Measurements from ENCODE around the gene TFEB.

TFEB gene

GRCh38 chr6:41640426-41640825, 95.0 kb downstream of the TFEB start:
- no peak for TF ChIP-seq CTCF (IDR thresholded peaks at IDR 0.05; ENCODE audit: low read depth, low read length)
- Histone ChIP-seq H3K36me3 (peaks cover 27% of the 10 kb centered on the region), H3K4me3 (ENCODE audit: low read depth, low read length) (no peak overlapping the region), H3K27ac (0 out of 2 replicates have a peak overlapping the region, but pooled peaks have one; percentile 22), H3K27me3 (ENCODE audit: insufficient read depth, low read depth, severe bottlenecking) (no peaks in the 10 kb centered on the region), H3K9me3 (ENCODE audit: severe bottlenecking) (no peaks in the 10 kb centered on the region)
- no peak for DNase-seq

DNA sequence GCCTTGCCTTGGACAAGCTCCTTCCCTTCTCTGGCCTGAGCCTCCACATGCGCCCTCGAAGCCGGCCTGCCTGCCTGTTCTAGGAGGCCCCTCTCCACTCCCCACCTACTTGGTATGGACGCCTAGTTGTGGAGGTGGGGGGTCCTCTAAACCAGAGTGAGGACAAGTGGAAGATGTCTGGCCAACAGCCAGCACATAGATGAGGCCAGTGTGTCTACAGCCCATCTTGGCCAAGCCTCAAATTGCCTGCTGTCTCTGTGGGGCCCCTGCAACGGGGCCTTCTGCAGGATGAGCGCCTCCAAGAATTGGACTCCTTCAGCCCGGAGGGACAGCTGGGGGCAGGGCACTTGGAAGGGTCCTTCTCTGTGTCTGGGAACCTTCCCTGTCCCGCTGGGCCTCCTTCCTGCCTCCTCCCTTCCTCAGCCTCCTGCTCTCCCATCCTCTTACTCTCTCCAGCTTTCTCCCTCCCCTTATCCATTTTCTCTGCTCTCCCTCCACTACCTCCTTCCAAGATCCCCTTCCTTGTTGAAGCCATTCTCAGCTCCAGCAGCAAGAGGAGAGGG, 95.5 kb downstream of the TFEB start:
- no peak for TF ChIP-seq CTCF (IDR thresholded peaks at IDR 0.05; ENCODE audit: low read depth, low read length)
- no peak overlapping the region for H3K4me3 ChIP-seq (ENCODE audit: low read depth, low read length)
- H3K9me3 ChIP-seq (ENCODE audit: severe bottlenecking): no peaks in the 10 kb centered on the region
- no peaks in the 10 kb centered on the region for H3K27me3 ChIP-seq (ENCODE audit: insufficient read depth, low read depth, severe bottlenecking)
- DNase-seq: no peak
- peak overlapping the region; percentile 22; the same call in 1 of the 2 replicates for H3K27ac ChIP-seq
- peaks cover 27% of the 10 kb centered on the region for H3K36me3 ChIP-seq

GRCh38 chr6:41638935-41639808, 96.2 kb downstream of the TFEB start:
- peaks cover 27% of the 10 kb centered on the region for H3K36me3 ChIP-seq
- peak; percentile 61 for DNase-seq
- H3K9me3 ChIP-seq (ENCODE audit: severe bottlenecking): no peaks in the 10 kb centered on the region
- no peak for TF ChIP-seq CTCF (IDR thresholded peaks at IDR 0.05; ENCODE audit: low read depth, low read length)
- H3K27ac ChIP-seq: peak overlapping the region; percentile 74
- H3K4me3 ChIP-seq (ENCODE audit: low read depth, low read length): peak overlapping the region; percentile 53
- H3K27me3 ChIP-seq (ENCODE audit: insufficient read depth, low read depth, severe bottlenecking): no peaks in the 10 kb centered on the region

GRCh38 chr6:41638002-41638934, 97.1 kb downstream of the TFEB start, which contains the start of gene MDFI:
Gene MDFI (plus strand): TSS chr6:41638468. CDS start chr6:41638750, 282 bp downstream.
- H3K4me3 ChIP-seq (ENCODE audit: low read depth, low read length): peak within 1 kb of the TSS; percentile 53
- no peaks in the 10 kb centered on the region for H3K27me3 ChIP-seq (ENCODE audit: insufficient read depth, low read depth, severe bottlenecking)
- no peaks in the 10 kb centered on the region for H3K9me3 ChIP-seq (ENCODE audit: severe bottlenecking)
- TF ChIP-seq CTCF (IDR thresholded peaks at IDR 0.05; ENCODE audit: low read depth, low read length): no peak
- DNase-seq: peak; percentile 89
- H3K36me3 ChIP-seq: peaks cover 27% of the 10 kb centered on the region
- H3K27ac ChIP-seq: peak within 1 kb of the TSS; percentile 74

- H3K9me3 ChIP-seq (ENCODE audit: severe bottlenecking): no peaks in the 10 kb centered on the region
- peak overlapping the region; percentile 74 for H3K27ac ChIP-seq
- no peaks in the 10 kb centered on the region for H3K27me3 ChIP-seq (ENCODE audit: insufficient read depth, low read depth, severe bottlenecking)
- no peak for TF ChIP-seq CTCF (IDR thresholded peaks at IDR 0.05; ENCODE audit: low read depth, low read length)
- peaks cover 19% of the 10 kb centered on the region for H3K36me3 ChIP-seq
- DNase-seq: peak; percentile 55
- peak overlapping the region; percentile 53 for H3K4me3 ChIP-seq (ENCODE audit: low read depth, low read length)
Measured at GRCh38 chr6:41637194-41638001, 98.0 kb downstream of the TFEB start.
